GM19035 (cell line): ENCODE results near the gene NRXN3.

Experiments used
- ATAC-seq: cut with Tn5 transposase; IDR thresholded peaks from one replicate; pipeline ENCODE4 v1.9.1; 2021; ENCODE audit not compliant: unreplicated experiment

NRXN3 gene

GRCh38 chr14:78319887-78320635, 149.9 kb downstream of the NRXN3 start:
- ATAC-seq: no peak

GRCh38 chr14:78324353-78324752, 154.2 kb downstream of the NRXN3 start:
- no peak for ATAC-seq

DNA sequence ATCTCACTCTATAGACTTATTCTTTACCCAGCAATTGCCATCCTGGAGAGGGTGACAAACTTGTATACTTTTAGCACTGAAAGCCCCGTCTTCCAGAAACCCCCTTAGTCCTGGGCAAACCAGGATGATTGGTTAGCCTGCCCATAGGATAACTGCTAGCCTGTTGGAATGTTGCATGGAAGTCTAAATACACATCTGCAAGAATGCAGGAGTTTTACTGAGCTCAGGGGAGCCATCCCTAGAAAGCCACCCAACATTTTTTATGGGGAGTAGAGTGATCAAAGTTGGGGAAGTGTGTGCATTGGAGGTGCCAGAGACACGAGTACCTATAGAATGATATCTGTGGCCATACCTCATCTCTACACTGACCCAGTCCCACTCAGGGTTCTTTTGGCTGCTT, 155.7 kb downstream of the NRXN3 start:
- no peak for ATAC-seq

DNA sequence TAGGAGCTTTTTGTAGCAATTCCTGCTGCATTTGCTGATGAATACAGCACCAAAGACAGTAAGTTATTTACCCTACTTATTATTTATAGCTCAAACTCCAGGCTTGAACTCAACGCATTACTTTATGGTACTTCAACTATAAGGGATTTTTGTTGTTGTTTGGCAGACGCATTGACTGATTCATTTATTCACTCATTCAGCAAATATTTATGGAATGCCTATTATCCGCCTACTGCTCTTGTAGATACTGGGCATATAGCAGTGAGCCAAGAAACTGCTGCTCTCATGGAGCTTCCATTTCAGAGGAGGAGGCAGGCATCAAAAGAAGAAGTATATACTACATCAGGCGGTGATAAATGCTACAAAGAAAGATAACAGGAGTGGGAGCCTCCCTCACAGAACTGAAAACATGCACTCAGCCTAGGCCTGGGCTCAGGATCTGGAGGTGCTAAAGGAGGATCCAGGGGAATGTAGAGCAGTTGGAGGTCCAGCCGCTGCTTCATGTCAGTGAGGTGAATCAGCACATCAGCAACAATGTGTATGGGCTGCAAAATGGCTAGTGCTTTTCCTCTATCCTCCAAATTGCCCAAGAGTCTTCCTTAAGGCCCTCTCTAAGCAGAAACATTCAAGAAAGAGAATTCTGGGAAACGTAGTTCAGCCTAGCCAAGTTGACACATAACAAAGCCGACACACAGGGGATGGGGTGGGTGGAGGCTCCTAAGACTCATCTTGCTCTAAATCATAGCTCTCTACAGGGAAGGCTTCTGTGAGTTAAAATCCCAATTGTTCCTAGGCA, 157.5 kb downstream of the NRXN3 start:
- no peak for ATAC-seq

- ATAC-seq: no peak
Observed at GRCh38 chr14:78329371-78329770, 159.2 kb downstream of the NRXN3 start.

- no peak for ATAC-seq
Observed at GRCh38 chr14:78335531-78335930, 165.4 kb downstream of the NRXN3 start.

- ATAC-seq: no peak
Observed at GRCh38 chr14:78340250-78340649, 170.1 kb downstream of the NRXN3 start.

DNA sequence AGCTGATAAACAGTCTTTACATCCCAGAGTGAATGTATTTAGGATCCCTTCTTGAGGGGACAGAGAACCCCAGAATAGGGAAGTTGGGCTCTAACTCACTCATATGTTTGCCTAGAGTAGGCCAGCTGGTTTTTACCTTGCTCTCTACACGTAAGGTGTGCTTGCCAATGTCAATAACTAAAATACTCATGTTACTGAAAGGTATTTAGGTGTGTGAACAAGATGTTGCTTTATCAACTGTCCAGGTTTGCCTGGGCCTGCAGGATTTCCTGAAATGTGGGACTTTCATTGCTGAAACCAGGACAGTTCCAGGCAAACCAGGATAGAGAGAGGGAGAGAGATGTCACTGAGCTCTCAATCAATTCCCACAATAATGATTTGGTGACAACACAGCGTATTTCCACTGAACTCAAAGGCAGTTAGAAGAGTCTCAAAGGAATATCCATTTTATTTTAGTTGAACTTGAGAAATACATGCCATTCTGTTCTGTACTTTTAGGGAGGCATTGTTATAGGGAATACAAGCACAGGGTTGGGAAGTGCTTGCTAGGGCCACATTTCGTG, 171.7 kb downstream of the NRXN3 start:
- no peak for ATAC-seq

DNA sequence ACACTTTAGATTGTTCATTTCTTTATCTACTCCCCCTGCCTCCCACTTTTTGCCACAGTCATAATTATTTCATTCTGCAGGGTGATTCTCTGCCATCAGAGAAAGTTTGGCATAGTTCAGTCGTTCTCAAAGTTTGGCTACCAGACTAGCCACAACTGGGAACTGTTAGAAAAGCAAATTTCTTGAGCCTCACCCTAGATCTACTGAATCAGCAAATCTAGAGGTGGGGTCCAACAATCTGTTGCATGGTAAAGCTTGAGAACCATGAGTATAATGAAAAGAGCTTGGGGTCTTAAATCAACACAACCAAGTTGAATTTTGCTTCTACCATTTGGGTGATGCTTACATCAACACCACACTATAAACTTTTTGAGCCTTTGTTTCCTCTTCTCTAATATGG, 172.7 kb downstream of the NRXN3 start:
- ATAC-seq: no peak

DNA sequence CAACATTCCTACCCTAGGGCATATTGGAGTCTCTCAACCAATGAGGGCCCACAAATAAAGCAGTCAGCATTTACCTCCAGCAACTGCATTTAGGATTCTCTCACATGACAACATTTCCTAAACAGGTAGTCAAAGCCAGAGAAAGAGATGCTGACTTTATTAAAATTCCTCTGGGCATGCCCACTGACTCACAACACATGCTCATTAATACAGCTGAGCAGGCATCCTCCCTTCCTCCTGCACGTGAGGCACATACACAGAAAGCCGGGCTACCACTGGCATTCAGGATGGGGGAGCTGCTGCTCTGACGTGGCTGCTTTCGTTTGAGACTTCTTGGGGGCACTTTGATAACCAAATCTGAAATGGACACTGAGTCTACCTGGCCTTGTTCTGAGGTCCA, 174.1 kb downstream of the NRXN3 start:
- no peak for ATAC-seq

GRCh38 chr14:78345131-78345744, 175.1 kb downstream of the NRXN3 start:
- ATAC-seq: no peak

- no peak for ATAC-seq
Observed at GRCh38 chr14:78346747-78347146, 176.6 kb downstream of the NRXN3 start.

GRCh38 chr14:78355109-78355508, 184.9 kb downstream of the NRXN3 start:
- ATAC-seq: no peak

DNA sequence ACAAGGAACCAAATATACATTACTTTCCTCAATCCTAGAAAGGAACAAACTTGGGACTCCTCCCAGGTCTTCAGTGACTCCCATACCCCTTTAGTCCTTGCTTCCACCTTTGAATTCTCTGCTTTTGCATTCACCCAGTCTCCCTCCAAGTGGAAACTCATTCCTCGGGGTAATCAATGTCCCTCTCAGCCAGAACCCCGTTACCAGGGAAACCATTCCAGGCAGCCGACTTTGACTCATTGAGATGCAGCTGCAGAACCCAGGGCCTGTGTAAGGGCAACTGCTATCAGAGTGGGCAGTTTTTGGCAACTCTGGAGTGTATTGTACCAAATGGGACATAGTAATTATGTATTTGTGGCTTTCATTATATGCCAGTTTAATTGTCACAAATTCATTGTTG, 186.2 kb downstream of the NRXN3 start:
- ATAC-seq: no peak

DNA sequence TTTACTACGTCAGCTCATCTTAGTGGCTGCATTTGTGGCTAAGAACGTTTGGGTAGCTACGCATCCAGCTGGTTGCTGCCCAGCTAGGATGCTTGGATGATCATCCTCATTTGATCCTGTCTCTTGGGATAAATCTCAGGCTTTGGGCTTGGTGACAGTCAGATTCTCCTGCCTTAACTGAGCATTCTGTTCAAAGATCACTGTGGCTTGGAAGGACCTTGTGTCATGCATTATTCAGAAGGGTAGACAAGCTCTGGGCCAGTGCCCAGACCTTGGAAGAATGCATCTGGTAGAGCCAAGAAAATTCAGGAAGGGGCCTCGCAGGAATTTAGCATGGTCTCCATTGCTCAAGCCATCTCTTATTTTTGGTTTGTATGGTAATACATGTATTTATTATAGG, 188.4 kb downstream of the NRXN3 start:
- no peak for ATAC-seq

GRCh38 chr14:78359581-78359980, 189.4 kb downstream of the NRXN3 start:
- ATAC-seq: no peak

GRCh38 chr14:78363008-78363407, 192.8 kb downstream of the NRXN3 start:
- ATAC-seq: no peak

DNA sequence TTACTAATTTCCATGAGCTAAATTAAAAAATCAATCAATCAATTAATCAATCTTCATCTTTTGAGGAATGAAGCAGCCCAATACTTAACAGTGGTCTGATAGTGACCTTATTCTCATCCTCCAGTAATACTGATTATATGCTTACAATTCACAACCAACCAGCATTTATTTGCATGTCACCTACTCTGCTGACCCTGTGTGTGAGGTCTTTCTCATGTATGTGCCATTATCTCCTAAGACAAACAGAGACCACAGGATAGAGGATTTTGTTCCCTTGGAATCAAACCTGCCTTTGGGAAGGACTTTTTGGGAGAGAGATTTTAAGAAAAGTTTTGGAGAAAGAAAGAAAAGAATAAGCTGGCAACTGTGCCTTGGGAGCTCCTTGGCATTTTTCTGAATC, 197.2 kb downstream of the NRXN3 start:
- ATAC-seq: no peak

DNA sequence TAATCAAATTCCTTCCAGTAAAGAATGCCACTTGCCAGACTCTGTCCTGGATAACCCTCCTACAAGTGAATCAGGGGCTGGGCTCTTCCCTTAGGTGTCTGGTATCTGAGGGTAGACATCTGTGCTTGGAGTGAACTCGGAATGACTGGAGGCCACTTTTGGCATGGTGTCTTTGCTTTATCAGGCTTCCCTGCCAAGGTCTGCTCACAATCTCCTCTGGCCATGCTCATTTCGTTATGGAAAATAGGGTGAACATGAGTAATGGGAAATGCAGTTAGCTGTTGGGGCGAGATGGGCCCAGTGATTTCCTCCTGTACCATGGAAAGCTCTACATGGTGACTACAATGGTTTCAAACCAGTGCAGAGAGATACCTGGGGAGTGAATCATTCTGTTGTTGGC, 212.9 kb downstream of the NRXN3 start:
- ATAC-seq: no peak

DNA sequence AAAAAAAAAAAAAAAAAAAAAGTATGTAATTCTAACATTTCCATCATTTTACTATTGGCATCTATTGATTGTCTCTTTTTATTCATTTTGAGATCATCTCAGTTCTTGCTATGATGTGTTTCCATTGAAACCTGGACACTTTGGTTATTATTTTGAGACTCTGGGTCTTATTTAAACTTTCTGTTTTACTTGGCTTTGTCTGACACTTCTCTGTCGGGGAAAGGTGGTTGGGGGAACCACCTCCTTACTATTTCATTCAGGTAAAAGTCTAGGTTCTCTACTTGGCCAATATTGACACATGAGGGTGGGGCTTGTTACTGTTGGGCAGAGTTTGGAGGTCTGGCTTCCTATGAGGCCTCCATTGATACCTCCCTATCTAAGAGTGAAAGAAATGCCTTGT, 228.0 kb downstream of the NRXN3 start:
- no peak for ATAC-seq

DNA sequence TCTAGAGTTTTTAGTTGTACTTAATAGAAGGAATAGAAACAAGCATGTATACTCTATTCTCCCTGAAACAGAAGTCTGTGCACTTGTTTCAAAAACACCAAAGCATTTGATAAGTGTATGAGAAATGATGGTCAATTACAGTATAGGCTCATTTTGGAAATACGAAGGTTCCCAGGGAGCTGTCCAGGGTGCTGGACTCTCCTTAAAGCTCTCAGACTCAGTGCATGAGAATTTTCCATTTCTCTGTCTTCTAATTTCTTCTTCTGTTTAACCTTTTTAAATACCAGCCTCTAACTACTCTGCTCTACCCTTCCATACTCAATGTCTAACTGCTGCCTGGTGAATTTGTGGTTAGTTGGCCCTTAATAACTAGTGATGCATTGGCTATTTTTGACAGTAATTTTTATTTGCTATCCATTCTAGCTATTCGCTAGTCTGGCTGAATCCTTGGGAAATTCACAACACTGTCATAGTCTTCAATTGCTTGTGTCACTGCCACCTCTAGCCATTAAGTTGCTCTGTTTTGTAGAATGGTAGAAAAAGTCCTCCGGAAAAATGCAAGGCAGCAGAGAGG, 229.2 kb downstream of the NRXN3 start:
- no peak for ATAC-seq
